SK-N-SH treated with all-trans-retinoic acid at 6 μM for 48 hours (cell line): ENCODE data around the gene ATP2B1.

Source experiments
- GLIS3 ChIP-seq: fragments of 250-450 bp; sonication (Bioruptor Pico); IDR thresholded peaks from 2 replicates; pipeline ENCODE4 v1.5.0; 2020; ENCODE audit warnings: mild to moderate bottlenecking, moderate library complexity
- RARB ChIP-seq: fragments of 250-450 bp; sonication (Bioruptor Pico); IDR thresholded peaks from 2 replicates; pipeline ENCODE4 v1.8.0; 2021; ENCODE audit warnings: mild to moderate bottlenecking, moderate library complexity

GRCh38 chr12:89703768-89704167 lies 4.9 kb downstream of the ATP2B1 start:
- TF ChIP-seq RARB (no peak), GLIS3 (CRISPR knock-in tag) (no peak)
